Measurements from ENCODE around the gene SRSF3.

The SRSF3 gene

GRCh38 chr6:36594029-36594815 is at the start of gene SRSF3:
SRSF3 (plus strand) TSS chr6:36594362; CDS start chr6:36596763, 2,401 bp downstream.
- DNase-seq (ENCODE audit: low read depth): peak; percentile 99

DNA sequence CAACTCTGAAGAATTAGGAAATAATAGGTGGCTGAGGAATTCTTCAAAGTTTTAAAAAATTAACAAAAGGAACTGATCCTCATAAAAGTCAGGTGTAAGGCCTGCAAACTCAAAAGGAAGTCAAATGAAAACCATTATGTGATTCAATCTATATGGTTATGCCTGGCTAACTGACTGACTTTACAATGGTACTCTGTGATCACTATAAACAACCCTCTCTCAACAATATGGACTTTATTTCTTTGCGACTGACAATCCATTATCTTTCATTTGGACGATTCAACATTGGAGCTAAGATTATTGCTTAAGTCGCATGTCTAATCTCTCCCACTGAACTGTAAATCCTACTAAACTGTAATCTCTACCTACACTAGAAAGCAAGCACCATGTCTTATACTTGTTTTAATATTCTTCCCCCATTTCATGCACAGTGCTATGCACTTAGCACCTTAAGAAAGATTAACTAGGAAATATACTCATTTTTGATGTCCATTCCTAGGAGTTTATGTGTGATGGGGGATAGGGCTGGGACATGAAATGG is 48.3 kb upstream of the SRSF3 start:
- DNase-seq (ENCODE audit: low read depth): no peak

GRCh38 chr6:36546308-36546919 is 47.7 kb upstream of the SRSF3 start:
- peak; percentile 43 for DNase-seq (ENCODE audit: low read depth)

GRCh38 chr6:36546920-36547645 is 47.1 kb upstream of the SRSF3 start, which contains the start of gene STK38:
STK38 (minus strand) TSS chr6:36547479; CDS start chr6:36540202, 7,277 bp downstream.
- DNase-seq (ENCODE audit: low read depth): peak; percentile 81

DNA sequence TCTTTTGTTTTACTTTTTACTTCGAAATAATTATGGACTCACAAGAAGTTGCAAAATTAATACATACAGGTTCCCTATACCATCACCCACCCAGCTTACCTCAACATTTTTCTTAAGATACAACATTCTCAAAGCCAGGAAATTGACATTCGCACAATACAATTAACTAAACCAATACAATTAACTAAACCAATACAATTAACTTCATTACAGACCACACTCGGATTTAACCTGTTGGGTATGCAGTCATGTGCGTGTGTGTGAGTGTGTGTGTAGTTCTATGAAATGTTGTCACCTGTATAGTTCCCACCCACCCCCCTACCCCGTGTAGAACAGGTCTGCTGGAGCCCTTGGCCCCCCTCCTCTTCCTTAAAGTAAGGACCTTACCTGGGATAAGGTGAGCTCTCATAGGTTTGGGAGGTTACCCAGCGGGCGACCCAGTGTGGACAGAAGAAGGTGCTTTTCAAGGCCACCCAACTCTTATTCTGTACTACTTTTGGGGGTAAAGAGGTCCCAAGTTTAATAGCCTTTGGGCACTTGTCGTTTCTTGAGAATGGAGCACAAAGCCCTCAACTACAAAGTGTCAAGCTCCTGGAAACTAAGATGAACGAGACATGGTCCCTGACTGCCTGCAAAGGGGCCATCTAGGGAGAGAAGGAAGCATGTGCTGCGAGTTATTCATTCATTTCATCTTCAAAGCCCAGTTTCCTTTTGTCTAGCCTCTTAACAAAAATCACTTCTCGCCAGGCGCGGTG is 46.3 kb upstream of the SRSF3 start:
- DNase-seq (ENCODE audit: low read depth): no peak

DNA sequence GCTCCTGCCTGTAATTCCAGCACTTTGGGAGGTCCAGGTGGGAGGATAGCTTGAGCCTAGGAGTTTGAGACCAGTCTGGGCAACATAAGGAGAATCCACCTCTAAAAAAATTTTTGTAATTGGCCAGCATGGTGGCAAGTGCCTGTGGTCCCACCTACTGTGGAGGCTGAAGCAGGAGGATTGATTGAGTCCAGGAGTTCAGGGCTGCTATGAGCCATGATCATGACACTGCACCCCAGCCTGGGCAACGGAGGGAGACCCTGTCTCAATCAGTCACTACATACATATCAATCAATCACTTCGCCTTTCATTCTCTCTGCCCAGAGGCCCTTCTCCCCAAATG is 45.8 kb upstream of the SRSF3 start:
- DNase-seq (ENCODE audit: low read depth): no peak

- no peak for DNase-seq (ENCODE audit: low read depth)
Measured at GRCh38 chr6:36550473-36551000, 43.6 kb upstream of the SRSF3 start.

DNA sequence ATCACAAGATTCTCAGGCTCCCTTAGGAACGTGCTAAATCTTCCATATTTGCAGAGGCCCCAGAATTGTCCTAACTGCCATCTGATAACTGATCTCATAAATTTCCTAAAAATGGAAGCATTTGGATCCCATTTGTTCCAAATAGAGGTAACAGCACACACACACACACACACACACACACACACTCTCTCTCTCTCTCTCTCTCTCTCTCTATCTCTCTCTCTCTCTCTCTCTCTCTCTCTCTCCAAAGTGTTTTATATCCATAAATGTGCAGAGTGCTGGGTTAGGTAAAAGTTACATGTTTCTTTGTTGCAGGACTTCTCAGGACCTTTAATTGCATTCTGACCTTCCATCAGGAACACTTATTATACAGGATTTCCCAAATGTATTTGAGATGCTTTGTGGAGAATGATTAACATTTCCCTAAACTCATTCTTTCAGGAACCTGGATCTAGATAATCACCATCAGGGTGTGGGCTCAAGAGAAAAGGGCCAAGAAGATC is 38.4 kb upstream of the SRSF3 start:
- no peak for DNase-seq (ENCODE audit: low read depth)

- DNase-seq (ENCODE audit: low read depth): no peak
Measured at GRCh38 chr6:36556281-36556680, 37.9 kb upstream of the SRSF3 start.

DNA sequence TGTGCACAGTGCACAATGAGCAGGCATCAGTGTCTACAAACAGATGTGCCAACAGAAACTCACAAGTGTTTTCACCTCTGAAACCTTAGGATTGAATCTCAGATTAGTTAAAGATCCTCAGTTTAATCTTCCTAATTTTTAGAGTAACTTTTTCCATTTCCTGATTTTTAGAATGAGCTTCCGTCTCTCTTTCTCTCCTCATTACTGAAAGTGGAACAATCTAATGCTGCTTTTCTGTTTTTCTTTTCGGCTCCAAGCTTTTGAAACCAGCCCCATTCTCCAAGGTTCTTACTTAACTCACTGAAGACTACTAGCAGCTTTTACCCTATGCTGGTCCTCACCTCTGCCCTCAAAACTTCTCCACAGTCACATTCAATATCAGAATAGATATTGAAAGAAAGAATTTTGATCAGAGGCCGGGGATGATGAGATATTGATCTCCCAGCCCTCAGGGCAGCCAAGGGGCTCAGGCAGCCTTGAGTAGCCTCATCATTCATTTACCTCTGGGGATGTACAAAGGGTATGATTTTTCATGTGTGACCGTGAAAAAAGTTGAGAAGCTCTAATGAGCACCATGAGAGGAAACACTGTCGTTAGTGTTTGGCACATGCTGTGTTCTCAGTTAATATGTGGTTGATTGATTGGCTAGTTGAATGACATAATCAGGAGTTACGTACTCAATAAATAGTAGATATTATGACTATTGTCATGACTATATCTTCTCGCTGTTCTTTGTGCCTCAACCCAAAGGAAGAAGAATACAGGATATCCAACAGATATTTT is 35.0 kb upstream of the SRSF3 start:
- DNase-seq (ENCODE audit: low read depth): no peak

GRCh38 chr6:36560822-36561221 is 33.3 kb upstream of the SRSF3 start:
- DNase-seq (ENCODE audit: low read depth): no peak

GRCh38 chr6:36563237-36563927 is 30.8 kb upstream of the SRSF3 start:
- DNase-seq (ENCODE audit: low read depth): peak; percentile 31

DNA sequence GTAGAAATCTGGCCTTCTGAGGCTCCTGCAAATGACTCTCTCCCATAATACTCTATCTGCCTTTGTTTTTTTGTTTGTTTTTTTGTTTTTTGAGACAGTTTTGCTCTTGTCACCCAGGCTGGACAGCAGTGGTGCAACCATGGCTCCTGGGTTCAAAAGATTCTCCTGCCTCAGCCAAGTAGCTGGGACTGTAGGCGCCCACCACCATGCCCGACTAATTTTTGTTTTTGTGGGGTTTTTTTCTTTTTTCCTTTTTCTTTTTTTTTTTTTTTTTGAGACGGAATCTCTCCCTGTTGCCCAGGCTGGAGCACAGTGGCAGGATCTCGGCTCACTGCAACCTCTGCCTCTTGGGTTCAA is 30.3 kb upstream of the SRSF3 start:
- no peak for DNase-seq (ENCODE audit: low read depth)

GRCh38 chr6:36566418-36566905 is 27.7 kb upstream of the SRSF3 start:
- no peak for DNase-seq (ENCODE audit: low read depth)

GRCh38 chr6:36570264-36570663 is 23.9 kb upstream of the SRSF3 start:
- DNase-seq (ENCODE audit: low read depth): no peak

- no peak for DNase-seq (ENCODE audit: low read depth)
Measured at GRCh38 chr6:36571122-36572043, 22.8 kb upstream of the SRSF3 start.

- DNase-seq (ENCODE audit: low read depth): peak; percentile 78
Measured at GRCh38 chr6:36572353-36573311, 21.5 kb upstream of the SRSF3 start.

- DNase-seq (ENCODE audit: low read depth): no peak
Measured at GRCh38 chr6:36574679-36575078, 19.5 kb upstream of the SRSF3 start.
